Nephron (organoid): ENCODE results near the gene TSPAN5.

Experiments
- H3K27ac Mint-ChIP-seq, 3 experiments: 2 replicates each; pipeline ENCODE4 v1.8.0; 2020; ENCODE audit warnings: mixed read lengths in 3 of 3, mild to moderate bottlenecking in 2 of 3, moderate library complexity in 1 of 3
- H3K27me3 Mint-ChIP-seq: 2 replicates; pipeline ENCODE4 v1.8.0; 2021; ENCODE audit warnings: low read depth, mild to moderate bottlenecking, moderate library complexity, mixed read lengths
- H3K36me3 Mint-ChIP-seq: 2 replicates; pipeline ENCODE4 v1.8.0; 2020; ENCODE audit warnings: low read depth, mixed read lengths
- H3K4me1 Mint-ChIP-seq: 2 replicates; pipeline ENCODE4 v1.8.0; 2020; ENCODE audit warnings: mixed read lengths
- H3K4me3 Mint-ChIP-seq, 3 experiments: 2 replicates each; pipeline ENCODE4 v1.8.0; 2020; ENCODE audit warnings: mild to moderate bottlenecking in 3 of 3, mixed read lengths in 3 of 3, moderate library complexity in 2 of 3
- H3K9me3 Mint-ChIP-seq: 2 replicates; pipeline ENCODE4 v1.8.0; 2020; ENCODE audit warnings: mixed read lengths
- CTCF ChIP-seq, 3 experiments: fragments of 200-600 bp; sonication (generic); IDR thresholded peaks; one replicate each; pipeline ENCODE4 v1.5.0; 2021; ENCODE audit warnings: antibody characterized with exemption in 3 of 3; ENCODE audit not compliant: unreplicated experiment in 3 of 3

The TSPAN5 gene

GRCh38 chr4:98626350-98626749, 32.1 kb downstream of the TSPAN5 start:
- H3K36me3 Mint-ChIP-seq: no peaks in the 10 kb centered on the region
- H3K9me3 Mint-ChIP-seq: peaks cover 5% of the 10 kb centered on the region
- peak overlapping the region in 1 of 3 experiments; percentile 40 for H3K4me3 Mint-ChIP-seq
- no peaks in the 10 kb centered on the region for H3K27me3 Mint-ChIP-seq
- peaks cover 51% of the 10 kb centered on the region for H3K4me1 Mint-ChIP-seq
- TF ChIP-seq CTCF (IDR thresholded peaks at IDR 0.05; ENCODE audit: unreplicated experiment in 3 of 3): no peak
- H3K27ac Mint-ChIP-seq: peak overlapping the region in 2 of 3 experiments; percentile 87 to 89

- no peak for TF ChIP-seq CTCF (IDR thresholded peaks at IDR 0.05; ENCODE audit: unreplicated experiment in 3 of 3)
- Mint-ChIP-seq H3K4me1 (peaks cover 47% of the 10 kb centered on the region), H3K27me3 (no peaks in the 10 kb centered on the region), H3K9me3 (peaks cover 5% of the 10 kb centered on the region), H3K36me3 (no peaks in the 10 kb centered on the region), H3K4me3 (no peak overlapping the region), H3K27ac (peak overlapping the region in 2 of 3 experiments; percentile 87 to 89)
Observed at GRCh38 chr4:98625920-98626319, 32.5 kb downstream of the TSPAN5 start.

- Mint-ChIP-seq H3K4me1 (peaks cover 45% of the 10 kb centered on the region), H3K4me3 (no peak overlapping the region), H3K27me3 (no peaks in the 10 kb centered on the region), H3K9me3 (peaks cover 5% of the 10 kb centered on the region), H3K27ac (peak overlapping the region in 2 of 3 experiments; percentile 49 to 89), H3K36me3 (no peaks in the 10 kb centered on the region)
- TF ChIP-seq CTCF (IDR thresholded peaks at IDR 0.05; ENCODE audit: unreplicated experiment in 3 of 3): no peak
Observed at GRCh38 chr4:98625399-98625798, 33.0 kb downstream of the TSPAN5 start.

- no peak for TF ChIP-seq CTCF (IDR thresholded peaks at IDR 0.05; ENCODE audit: unreplicated experiment in 3 of 3)
- Mint-ChIP-seq H3K4me1 (peaks cover 42% of the 10 kb centered on the region), H3K36me3 (no peaks in the 10 kb centered on the region), H3K27ac (no peak overlapping the region), H3K4me3 (no peak overlapping the region), H3K9me3 (peaks cover 5% of the 10 kb centered on the region), H3K27me3 (no peaks in the 10 kb centered on the region)
Observed at GRCh38 chr4:98624642-98625041, 33.8 kb downstream of the TSPAN5 start.

GRCh38 chr4:98624144-98624543, 34.3 kb downstream of the TSPAN5 start:
- H3K4me3 Mint-ChIP-seq: no peak overlapping the region
- no peaks in the 10 kb centered on the region for H3K36me3 Mint-ChIP-seq
- peaks cover 5% of the 10 kb centered on the region for H3K9me3 Mint-ChIP-seq
- no peak for TF ChIP-seq CTCF (IDR thresholded peaks at IDR 0.05; ENCODE audit: unreplicated experiment in 3 of 3)
- H3K27me3 Mint-ChIP-seq: no peaks in the 10 kb centered on the region
- H3K27ac Mint-ChIP-seq: no peak overlapping the region
- H3K4me1 Mint-ChIP-seq: peaks cover 47% of the 10 kb centered on the region

GRCh38 chr4:98623126-98623802, 35.1 kb downstream of the TSPAN5 start:
- H3K9me3 Mint-ChIP-seq: peaks cover 5% of the 10 kb centered on the region
- no peak overlapping the region for H3K27ac Mint-ChIP-seq
- no peak overlapping the region for H3K4me3 Mint-ChIP-seq
- no peak for TF ChIP-seq CTCF (IDR thresholded peaks at IDR 0.05; ENCODE audit: unreplicated experiment in 3 of 3)
- H3K4me1 Mint-ChIP-seq: peaks cover 51% of the 10 kb centered on the region
- no peaks in the 10 kb centered on the region for H3K27me3 Mint-ChIP-seq
- H3K36me3 Mint-ChIP-seq: no peaks in the 10 kb centered on the region
